Epithelial cell of esophagus (primary cell): ENCODE results near the gene DOCK3.
"Not testable (repeated sequence)": the region's sequence is repeated elsewhere in the genome, so short reads cannot be mapped to it uniquely, and the experiment has no call there.

ENCODE experiments used
- DNase-seq: peaks from one replicate; pipeline ENCODE4 v3.0.0; 2010; ENCODE audit warnings: low read depth
- H3K4me3 ChIP-seq: 2 replicates; pipeline ENCODE4 v1.5.1; 2011; ENCODE audit warnings: mild to moderate bottlenecking, low read length, control low read depth
- CTCF ChIP-seq: IDR thresholded peaks from 2 replicates; pipeline ENCODE4 v1.5.1; 2011; ENCODE audit warnings: low read depth, mild to moderate bottlenecking, low read length, control low read depth, inconsistent platforms; ENCODE audit not compliant: insufficient read depth; ENCODE audit errors: missing control alignments

DOCK3 gene

GRCh38 chr3:51224283-51224682 lies 549.6 kb downstream of the DOCK3 start:
- TF ChIP-seq CTCF: no peak
- DNase-seq: no peak
- H3K4me3 ChIP-seq: no peak overlapping the region

GRCh38 chr3:51224843-51225242 lies 550.1 kb downstream of the DOCK3 start:
- DNase-seq: no peak
- no peak overlapping the region for H3K4me3 ChIP-seq
- TF ChIP-seq CTCF: no peak

GRCh38 chr3:51242939-51243338 lies 568.2 kb downstream of the DOCK3 start:
- no peak for DNase-seq
- no peak for TF ChIP-seq CTCF
- H3K4me3 ChIP-seq: no peak overlapping the region

- no peak overlapping the region for H3K4me3 ChIP-seq
- TF ChIP-seq CTCF: no peak
- no peak for DNase-seq
These were observed 569.2 kb downstream of the DOCK3 start for GRCh38 chr3:51243924-51244323.

- TF ChIP-seq CTCF: no peak
- no peak for DNase-seq
- no peak overlapping the region for H3K4me3 ChIP-seq
These were observed 571.1 kb downstream of the DOCK3 start for GRCh38 chr3:51245867-51246266.

- H3K4me3 ChIP-seq: no peak overlapping the region
- TF ChIP-seq CTCF: no peak
- no peak for DNase-seq
These were observed 583.1 kb downstream of the DOCK3 start for GRCh38 chr3:51257870-51258269.

GRCh38 chr3:51264166-51264565 lies 589.4 kb downstream of the DOCK3 start:
- H3K4me3 ChIP-seq, DNase-seq: not testable (repeated sequence)

GRCh38 chr3:51268132-51268531 lies 593.4 kb downstream of the DOCK3 start:
- no peak overlapping the region for H3K4me3 ChIP-seq
- TF ChIP-seq CTCF: no peak
- DNase-seq: no peak
